HCT116 (cell line): ENCODE results near the gene UCN2. TPM values are rescaled to one million over a fixed set of nuclear protein-coding genes. Genes with fewer than 3 reads are reported as not detected.

Experiments
- ATAC-seq: fragments of 200-7000 bp; cut with Tn5 transposase; 2 replicates; pipeline ENCODE4 v1.9.1; 2020; ENCODE audit warnings: mild to moderate bottlenecking, moderate library complexity
- BruUV-seq: library from RNA; stranded (reverse); fragments of 400-500 nt; replicated peaks from 2 replicates; lab custom pipeline; 2021; lab: Mats Ljungman, UMichigan
- CTCF ChIA-PET: fragments of 300-600 bp; sonication (Branson Sonifier 250); formaldehyde crosslinking; loops from one replicate; lab custom pipeline; 2021; ENCODE audit warnings: antibody characterized with exemption; lab: Charles Lee
- POLR2A ChIA-PET: fragments of 300-600, 350-600 bp; sonication (Branson Sonifier 250); formaldehyde crosslinking; loops from one replicate; lab custom pipeline; 2021; ENCODE audit warnings: antibody characterized with exemption; lab: Charles Lee
- RAD21 ChIA-PET, 2 experiments: fragments of 300-600 bp; sonication (Branson Sonifier 250); formaldehyde crosslinking; loops; one replicate each; lab custom pipeline; 2023; ENCODE audit warnings: low total read pairs in 2 of 2; ENCODE audit not compliant: uncharacterized antibody in 2 of 2, unreplicated experiment in 2 of 2, low non-redundant PET in 1 of 2; lab: Charles Lee
- DNase-seq: peaks from one replicate; pipeline ENCODE4 v3.0.0-alpha.2; 2010; ENCODE audit warnings: low read depth, low spot score
- H2AFZ ChIP-seq: fragments of 200-600 bp; shearing (Covaris generic), sonication (generic); 2 replicates; pipeline ENCODE4 v1.6.1; 2017; ENCODE audit warnings: low read depth, mixed run types, mixed read lengths, antibody characterized with exemption, low read length; ENCODE audit not compliant: poor library complexity, severe bottlenecking
- H3K27ac ChIP-seq: 2 replicates; pipeline ENCODE4 v1.5.1; 2012; ENCODE audit warnings: low read depth, low read length
- H3K27me3 ChIP-seq: fragments of 200-600 bp; sonication (generic); 2 replicates; pipeline ENCODE4 v1.6.1; 2016; ENCODE audit warnings: mixed run types, low read length, mixed read lengths; ENCODE audit not compliant: insufficient read depth
- H3K36me3 ChIP-seq, 2 experiments: fragments of 200-500 bp in 1 of 2; fragments of 200-600 bp in 1 of 2; sonication (Bioruptor generic) in 1 of 2; sonication (generic) in 1 of 2; 2 replicates each; pipeline versions ENCODE4 v1.5.1 to v1.6.1; 2014 to 2016; ENCODE audit warnings: low read length in 2 of 2, inconsistent platforms in 1 of 2, mixed read lengths in 1 of 2, mixed run types in 1 of 2; ENCODE audit not compliant: insufficient read depth in 2 of 2, control insufficient read depth in 1 of 2
- H3K4me1 ChIP-seq, 2 experiments: fragments of 200-600 bp in 1 of 2; sonication (generic) in 1 of 2; 2 replicates each; pipeline versions ENCODE4 v1.5.1 to v1.6.1; 2012 to 2017; ENCODE audit warnings: low read length in 2 of 2, inconsistent platforms in 1 of 2, mild to moderate bottlenecking in 1 of 2, mixed read lengths in 1 of 2, mixed run types in 1 of 2, moderate library complexity in 1 of 2; ENCODE audit not compliant: insufficient read depth in 2 of 2, control insufficient read depth in 1 of 2
- H3K4me2 ChIP-seq: fragments of 200-600 bp; sonication (generic); 2 replicates; pipeline ENCODE4 v1.6.1; 2017; ENCODE audit warnings: mixed run types, low read length, mixed read lengths
- H3K4me3 ChIP-seq, 2 experiments: fragments of 200-600 bp in 1 of 2; sonication (generic) in 1 of 2; replicated peaks in 1 of 2; 2 replicates each; pipeline ENCODE4 v1.5.1; 2011 to 2016; ENCODE audit warnings: low read length in 2 of 2, control low read depth in 1 of 2, low read depth in 1 of 2, mild to moderate bottlenecking in 1 of 2, mixed read lengths in 1 of 2, mixed run types in 1 of 2
- H3K79me2 ChIP-seq: fragments of 200-600 bp; sonication (generic); 2 replicates; pipeline ENCODE4 v1.6.1; 2017; ENCODE audit warnings: mild to moderate bottlenecking, mixed run types, low read length, moderate library complexity, mixed read lengths; ENCODE audit not compliant: insufficient read depth
- H3K9ac ChIP-seq: fragments of 200-600 bp; sonication (generic); 2 replicates; pipeline ENCODE4 v1.6.1; 2016; ENCODE audit warnings: low read length, mixed read lengths
- H3K9me2 ChIP-seq: fragments of 200-600 bp; sonication (generic), shearing (Covaris generic); 2 replicates; pipeline ENCODE4 v1.6.1; 2017; ENCODE audit warnings: mixed run types, mild to moderate bottlenecking, moderate library complexity; ENCODE audit not compliant: insufficient read depth
- H3K9me3 ChIP-seq, 2 experiments: fragments of 200-500 bp in 1 of 2; fragments of 200-600 bp in 1 of 2; sonication (Bioruptor generic) in 1 of 2; sonication (generic) in 1 of 2; 2 replicates each; pipeline ENCODE4 v1.6.1; 2014 to 2017; ENCODE audit warnings: low read length in 2 of 2, mixed read lengths in 2 of 2, inconsistent platforms in 1 of 2, low read depth in 1 of 2, mild to moderate bottlenecking in 1 of 2, mixed run types in 1 of 2, moderate library complexity in 1 of 2; ENCODE audit not compliant: control insufficient read depth in 1 of 2, insufficient read depth in 1 of 2
- H4K20me1 ChIP-seq: fragments of 200-600 bp; sonication (generic), shearing (Covaris generic); 2 replicates; pipeline ENCODE4 v1.6.1; 2017; ENCODE audit warnings: mixed run types, mild to moderate bottlenecking, moderate library complexity; ENCODE audit not compliant: insufficient read depth
- ATF3 ChIP-seq: IDR thresholded peaks from 2 replicates; pipeline ENCODE4 v1.6.1; 2012
- CTCF ChIP-seq, 3 experiments: fragments of 200-600 bp in 1 of 3; sonication (generic) in 1 of 3; IDR thresholded peaks in 2 of 3; conservative IDR thresholded peaks in 1 of 3; 2 replicates each; pipeline ENCODE4 v1.5.1; 2012 to 2017; ENCODE audit warnings: low read depth in 2 of 3, low read length in 2 of 3, antibody characterized with exemption in 1 of 3, borderline replicate concordance in 1 of 3, control low read depth in 1 of 3, mild to moderate bottlenecking in 1 of 3, mixed read lengths in 1 of 3, mixed run types in 1 of 3, moderate library complexity in 1 of 3; ENCODE audit not compliant: insufficient read depth in 1 of 3
- EGR1 ChIP-seq: IDR thresholded peaks from 2 replicates; pipeline ENCODE4 v1.6.1; 2012; ENCODE audit warnings: low read depth
- ELF1 ChIP-seq: IDR thresholded peaks from 2 replicates; pipeline ENCODE4 v1.6.1; 2012; ENCODE audit warnings: low read depth, borderline replicate concordance
- JUND ChIP-seq: IDR thresholded peaks from 2 replicates; pipeline ENCODE4 v1.6.1; 2012
- SP1 ChIP-seq: IDR thresholded peaks from 2 replicates; pipeline ENCODE4 v1.6.1; 2012; ENCODE audit warnings: low read depth
- YY1 ChIP-seq: IDR thresholded peaks from 2 replicates; pipeline ENCODE4 v1.6.1; 2011; ENCODE audit warnings: low read length, low read depth, moderate library complexity, mild to moderate bottlenecking; ENCODE audit not compliant: insufficient replicate concordance; ENCODE audit errors: extremely low read depth
- ZNF274 ChIP-seq: fragments of 200-500 bp; sonication (Bioruptor generic); IDR thresholded peaks from 2 replicates; pipeline ENCODE4 v1.6.1; 2014; ENCODE audit warnings: mild to moderate bottlenecking, low read depth, low read length, inconsistent platforms
- intact Hi-C: fragments of 100-400 bp; cut with micrococcal nuclease; formaldehyde crosslinking; loops from 2 replicates; pipeline ENCODE4 v1.10.0; 2022
- total RNA-seq: library from RNA; stranded (reverse); gene quantifications from one replicate; pipeline ENCODE4 v1.2.1, GENCODE V29; 2021; ENCODE audit not compliant: unreplicated experiment

Gene UCN2
- total RNA-seq, 1 experiment from 2014 or later, result 1.5 TPM

GRCh38 chr3:48544141-48544540, 19.4 kb downstream of the UCN2 start:
- ChIA-PET CTCF (no interaction called here), RAD21 (no interaction called here), POLR2A (no interaction called here)
- Histone ChIP-seq H4K20me1 (no peaks in the 10 kb centered on the region), H3K4me1 (peaks cover 0 to 6% of the 10 kb centered on the region in 2 experiments; a peak in 1 of 4 replicates), H2AFZ (no peak overlapping the region), H3K36me3 (peaks cover 15 to 24% of the 10 kb centered on the region in 2 experiments), H3K4me3 (no peak overlapping the region), H3K9me2 (no peaks in the 10 kb centered on the region), H3K27me3 (no peaks in the 10 kb centered on the region), H3K27ac (no peak overlapping the region), H3K79me2 (no peaks in the 10 kb centered on the region), H3K4me2 (no peak overlapping the region), H3K9me3 (no peaks in the 10 kb centered on the region), H3K9ac (no peak overlapping the region)
- TF ChIP-seq CTCF (IDR thresholded peaks at IDR 0.05 in 2 of 3, conservative IDR thresholded peaks at IDR 0.05 in 1 of 3; ENCODE audit: borderline replicate concordance in 1 of 3, insufficient read depth in 1 of 3, low read depth in 2 of 3, low read length in 2 of 3), result no peak
- TF ChIP-seq ELF1, result no peak
- no peak for TF ChIP-seq ATF3
- BruUV-seq, result no TSS peak
- ATAC-seq, result no peak
- intact Hi-C loops, result no loop called here
- no peak for DNase-seq

GRCh38 chr3:48543271-48543866, 20.2 kb downstream of the UCN2 start:
- Histone ChIP-seq H3K79me2 (no peaks in the 10 kb centered on the region), H3K9me3 (no peaks in the 10 kb centered on the region), H4K20me1 (no peaks in the 10 kb centered on the region), H3K9ac (no peak overlapping the region), H3K27ac (no peak overlapping the region), H3K27me3 (no peaks in the 10 kb centered on the region), H3K9me2 (no peaks in the 10 kb centered on the region), H3K4me3 (no peak overlapping the region), H3K4me1 (no peaks in the 10 kb centered on the region), H3K36me3 (peaks cover 15 to 30% of the 10 kb centered on the region in 2 experiments), H2AFZ (no peak overlapping the region), H3K4me2 (no peak overlapping the region)
- POLR2A ChIA-PET, result no interaction called here
- ATAC-seq (no peak), DNase-seq (no peak)
- CTCF ChIA-PET, result no interaction called here
- intact Hi-C loops, result no loop called here
- RAD21 ChIA-PET, result no interaction called here
- TF ChIP-seq YY1, result no peak
- no peak for TF ChIP-seq EGR1
- TF ChIP-seq SP1, result no peak
- TF ChIP-seq ZNF274, result no peak
- no peak for TF ChIP-seq JUND
- no TSS peak for BruUV-seq
